Stimulated activated CD8-positive, alpha-beta memory T cell treated with anti-CD3 and anti-CD28 coated beads, Interleukin-7, amount 100 ng/mL, for 4 hours (primary cell): ENCODE measurements around the gene MOB2.

ENCODE experiments used
- DNase-seq, 2 donors: peaks; one replicate each; pipeline ENCODE4 v3.0.0-alpha.2; 2020; ENCODE audit warnings: low read depth in 2 of 2

Gene MOB2

GRCh38 chr11:1504138-1504537 is 17.6 kb upstream of the MOB2 start:
- no peak for DNase-seq

GRCh38 chr11:1503708-1504104 is 17.1 kb upstream of the MOB2 start:
- no peak for DNase-seq

- DNase-seq: no peak
Measured at GRCh38 chr11:1502954-1503707, 16.6 kb upstream of the MOB2 start.

- DNase-seq: no peak
Measured at GRCh38 chr11:1502168-1502953, 15.8 kb upstream of the MOB2 start.

GRCh38 chr11:1501421-1502167 is 15.0 kb upstream of the MOB2 start:
- no peak for DNase-seq

- DNase-seq: no peak
Measured at GRCh38 chr11:1500466-1501420, 14.2 kb upstream of the MOB2 start.

- DNase-seq: no peak
Measured at GRCh38 chr11:1499899-1500298, 13.3 kb upstream of the MOB2 start.

- no peak for DNase-seq
Measured at GRCh38 chr11:1499261-1499890, 12.8 kb upstream of the MOB2 start.

- no peak for DNase-seq
Measured at GRCh38 chr11:1498262-1498661, 11.7 kb upstream of the MOB2 start.

- no peak for DNase-seq
Measured at GRCh38 chr11:1497600-1497999, 11.0 kb upstream of the MOB2 start.

GRCh38 chr11:1496761-1497095 is 10.1 kb upstream of the MOB2 start:
- no peak for DNase-seq

GRCh38 chr11:1496091-1496760 is 9.6 kb upstream of the MOB2 start:
- no peak for DNase-seq

- DNase-seq: no peak
Measured at GRCh38 chr11:1494650-1495049, 8.1 kb upstream of the MOB2 start.

GRCh38 chr11:1493650-1494244 is 7.2 kb upstream of the MOB2 start:
- DNase-seq: no peak

GRCh38 chr11:1491379-1491778 is 4.8 kb upstream of the MOB2 start:
- DNase-seq: no peak

GRCh38 chr11:1490651-1491050 is 4.1 kb upstream of the MOB2 start:
- no peak for DNase-seq

- DNase-seq: no peak
Measured at GRCh38 chr11:1488575-1489180, 2.1 kb upstream of the MOB2 start.

- DNase-seq: no peak
Measured at GRCh38 chr11:1487851-1488574, 1.4 kb upstream of the MOB2 start.
